CD14-positive monocyte (primary cell): ENCODE measurements around the gene RTL5. TPM values are rescaled to one million over a fixed set of nuclear protein-coding genes. Genes with fewer than 3 reads are reported as not detected.

Experiments used
- DNase-seq, 3 donors: peaks; one replicate each; pipeline ENCODE4 v3.0.0-alpha.2; 2011 to 2022
- H2AFZ ChIP-seq: 2 replicates; pipeline ENCODE4 v1.6.0; 2012; ENCODE audit warnings: mild to moderate bottlenecking, low read depth, low read length, inconsistent platforms; ENCODE audit not compliant: insufficient read depth, poor library complexity, severe bottlenecking
- H3K27ac ChIP-seq, 2 donors: 1 replicate in 1 of 2; 2 replicates in 1 of 2; pipeline ENCODE4 v1.5.1; 2012 to 2013; ENCODE audit warnings: low read length in 2 of 2, control low read depth in 1 of 2, inconsistent platforms in 1 of 2, low read depth in 1 of 2, mild to moderate bottlenecking in 1 of 2
- H3K27me3 ChIP-seq, 2 donors: one replicate each; pipeline versions ENCODE4 v1.6.0 to v1.6.1; 2011 to 2013; ENCODE audit warnings: low read length in 2 of 2; ENCODE audit not compliant: control insufficient read depth in 2 of 2, insufficient read depth in 2 of 2
- H3K36me3 ChIP-seq, 2 donors: replicated peaks in 1 of 2; 1 replicate in 1 of 2; 2 replicates in 1 of 2; pipeline versions ENCODE4 v1.5.1 to v1.6.1; 2012 to 2013; ENCODE audit warnings: low read length in 2 of 2, control low read depth in 1 of 2, inconsistent platforms in 1 of 2, mild to moderate bottlenecking in 1 of 2; ENCODE audit not compliant: insufficient read depth in 2 of 2, control insufficient read depth in 1 of 2
- H3K4me1 ChIP-seq, 2 donors: 1 replicate in 1 of 2; 2 replicates in 1 of 2; pipeline versions ENCODE4 v1.5.1 to v1.6.1; 2012 to 2013; ENCODE audit warnings: low read length in 2 of 2, control low read depth in 1 of 2, inconsistent platforms in 1 of 2, mild to moderate bottlenecking in 1 of 2, moderate library complexity in 1 of 2; ENCODE audit not compliant: insufficient read depth in 2 of 2, control insufficient read depth in 1 of 2
- H3K4me2 ChIP-seq: replicated peaks from 2 replicates; pipeline ENCODE3; 2012; ENCODE audit warnings: low read length, moderate library complexity, mild to moderate bottlenecking; ENCODE audit not compliant: poor library complexity, severe bottlenecking; ENCODE audit errors: extremely low read depth
- H3K4me3 ChIP-seq, 3 experiments: fragments of 200-600 bp in 1 of 3; sonication (generic) in 1 of 3; replicated peaks in 1 of 3; 1 replicate in 2 of 3; 2 replicates in 1 of 3; pipeline ENCODE4 v1.5.1; 2011 to 2013; ENCODE audit warnings: low read length in 3 of 3, mild to moderate bottlenecking in 3 of 3, control low read depth in 2 of 3, low read depth in 2 of 3, inconsistent platforms in 1 of 3, moderate library complexity in 1 of 3
- H3K79me2 ChIP-seq: 2 replicates; pipeline ENCODE4 v1.6.0; 2012; ENCODE audit warnings: mild to moderate bottlenecking, control low read depth, inconsistent platforms, low read length, moderate library complexity; ENCODE audit not compliant: insufficient read depth
- H3K9ac ChIP-seq: 2 replicates; pipeline ENCODE4 v1.6.0; 2017; ENCODE audit warnings: low read length, mild to moderate bottlenecking; ENCODE audit not compliant: insufficient read depth, poor library complexity, severe bottlenecking
- H3K9me3 ChIP-seq, 2 donors: replicated peaks in 1 of 2; 1 replicate in 1 of 2; 2 replicates in 1 of 2; pipeline versions ENCODE4 v1.5.1 to v1.6.1; 2012 to 2013; ENCODE audit warnings: low read length in 2 of 2, control low read depth in 1 of 2; ENCODE audit not compliant: control insufficient read depth in 1 of 2, insufficient read depth in 1 of 2
- H4K20me1 ChIP-seq: 2 replicates; pipeline ENCODE4 v1.6.0; 2012; ENCODE audit warnings: mild to moderate bottlenecking, low read length, control low read depth, moderate library complexity; ENCODE audit not compliant: insufficient read depth
- H3K27ac Mint-ChIP-seq, 7 donors: one replicate each; pipeline ENCODE4 v1.8.0; 2020; ENCODE audit warnings: mild to moderate bottlenecking in 7 of 7, mixed read lengths in 7 of 7, moderate library complexity in 6 of 7, inconsistent platforms in 2 of 7
- H3K27me3 Mint-ChIP-seq, 3 donors: one replicate each; pipeline ENCODE4 v1.8.0; 2021 to 2022; ENCODE audit warnings: low read depth in 3 of 3, mild to moderate bottlenecking in 3 of 3, mixed read lengths in 3 of 3, moderate library complexity in 3 of 3, inconsistent platforms in 1 of 3
- H3K36me3 Mint-ChIP-seq, 2 donors: one replicate each; pipeline ENCODE4 v1.8.0; 2020; ENCODE audit warnings: mixed read lengths in 2 of 2, inconsistent platforms in 1 of 2, mild to moderate bottlenecking in 1 of 2
- H3K4me1 Mint-ChIP-seq: one replicate; pipeline ENCODE4 v1.8.0; 2020; ENCODE audit warnings: mild to moderate bottlenecking, mixed read lengths
- H3K4me3 Mint-ChIP-seq, 2 donors: one replicate each; pipeline ENCODE4 v1.8.0; 2020; ENCODE audit warnings: mild to moderate bottlenecking in 2 of 2, mixed read lengths in 2 of 2, moderate library complexity in 1 of 2
- H3K9me3 Mint-ChIP-seq, 7 donors: one replicate each; pipeline ENCODE4 v1.8.0; 2020 to 2022; ENCODE audit warnings: mixed read lengths in 7 of 7, mild to moderate bottlenecking in 6 of 7, moderate library complexity in 6 of 7, inconsistent platforms in 2 of 7
- CTCF ChIP-seq: fragments of 200-600 bp; IDR thresholded peaks from one replicate; pipeline ENCODE4 v1.8.0; 2022; ENCODE audit warnings: antibody characterized with exemption, mild to moderate bottlenecking
- WGBS: methylation state at CpG from one replicate; pipeline ENCODE4 v1.1.5; 2013; ENCODE audit warnings: missing lambda C conversion rate; ENCODE audit not compliant: insufficient coverage; 5-methylcytosine and 5-hydroxymethylcytosine counted together
- intact Hi-C, 2 donors: fragments of 100-400 bp; cut with micrococcal nuclease; formaldehyde crosslinking; loops; one replicate each; pipeline versions ENCODE4 v1.15.0 to v1.15.1; 2023
- polyA plus RNA-seq, 3 donors: library from polyadenylated mRNA; depleted of rRNA in 1 of 3; unstranded in 2 of 3; stranded (reverse) in 1 of 3; fragments of 300-500 nt in 2 of 3; fragments of >200 nt in 1 of 3; fragmentation: Illumina TruSeq in 2 of 3; gene quantifications; 1 replicate in 2 of 3; 2 replicates in 1 of 3; pipeline ENCODE4 v1.2.3, GENCODE V29; 2012 to 2021

The RTL5 gene
- polyA plus RNA-seq, 3 donors = 0.24 to 4.9 (median 0.59) TPM

GRCh38 chrX:72133851-72134546 is 2.3 kb upstream of the RTL5 start:
- Histone ChIP-seq H3K9me3 (no peaks in the 10 kb centered on the region), H3K4me1 (peaks cover 28 to 30% of the 10 kb centered on the region in 2 donors), H3K27ac (no peak overlapping the region), H3K27me3 (no peaks in the 10 kb centered on the region), H2AFZ (no peak overlapping the region), H3K4me2 (no peak overlapping the region), H3K4me3 (no peak overlapping the region), H3K36me3 (peaks cover 57 to 65% of the 10 kb centered on the region in 2 donors), H3K79me2 (peaks cover 6% of the 10 kb centered on the region), H3K9ac (no peak overlapping the region), H4K20me1 (peaks cover 93% of the 10 kb centered on the region)
- peaks cover 45 to 76% of the 10 kb centered on the region in 2 donors for H3K36me3 Mint-ChIP-seq
- H3K4me3 Mint-ChIP-seq = no peak overlapping the region
- DNase-seq = no peak
- 100% methylated on average over 3 of the region's 11 CpGs for WGBS
- peaks cover 0 to 27% (median 3%) of the 10 kb centered on the region in 3 donors for H3K27me3 Mint-ChIP-seq
- H3K9me3 Mint-ChIP-seq = peaks cover 0 to 8% (median 3%) of the 10 kb centered on the region in 7 donors
- peaks cover 27% of the 10 kb centered on the region for H3K4me1 Mint-ChIP-seq
- H3K27ac Mint-ChIP-seq = no peak overlapping the region
- intact Hi-C loops = loop anchor here in 1 of 2 donors (10.0 kb wide), 1 partner anchor 51 kb away; the partner anchor contains the start of gene PIN4
- TF ChIP-seq CTCF = no peak

- Histone ChIP-seq H3K27ac (no peak overlapping the region), H3K4me1 (peaks cover 44 to 46% of the 10 kb centered on the region in 2 donors), H3K36me3 (peaks cover 41 to 49% of the 10 kb centered on the region in 2 donors), H3K4me3 (peak overlapping the region in 1 of 3 experiments; percentile 51), H3K9ac (no peak overlapping the region), H3K27me3 (no peaks in the 10 kb centered on the region), H3K79me2 (peaks cover 21% of the 10 kb centered on the region), H4K20me1 (peaks cover 88% of the 10 kb centered on the region), H3K4me2 (peak overlapping the region; percentile 43), H2AFZ (no peak overlapping the region), H3K9me3 (no peaks in the 10 kb centered on the region)
- no CpG with 5 or more reads among the region's 3 CpGs for WGBS
- DNase-seq = no peak
- Mint-ChIP-seq H3K4me3 (no peak overlapping the region), H3K27ac (peak overlapping the region in 1 of 7 donors; percentile 31), H3K36me3 (peaks cover 38 to 74% of the 10 kb centered on the region in 2 donors), H3K4me1 (peaks cover 40% of the 10 kb centered on the region), H3K9me3 (peaks cover 0 to 8% (median 3%) of the 10 kb centered on the region in 7 donors), H3K27me3 (peaks cover 0 to 31% (median 3%) of the 10 kb centered on the region in 3 donors)
- intact Hi-C loops = loop anchor here in 1 of 2 donors (10.0 kb wide), 1 partner anchor 52 kb away; the partner anchor contains the start of gene PIN4
- TF ChIP-seq CTCF = no peak
Measured at GRCh38 chrX:72132456-72132855, 741 bp upstream of the RTL5 start.
